Breast epithelium (tissue), 4 donors: ENCODE measurements around the gene MET. TPM values are rescaled to one million over a fixed set of nuclear protein-coding genes. Genes with fewer than 3 reads are reported as not detected.

ENCODE experiments used
- DNase-seq, 2 donors: peaks; one replicate each; pipeline ENCODE4 v3.0.0-alpha.2; 2019; ENCODE audit warnings: low spot score in 2 of 2
- H3K27ac ChIP-seq, 2 donors: fragments of 200-600 bp; sonication (generic) in 1 of 2; one replicate each; pipeline ENCODE4 v1.5.1; 2016 to 2019; ENCODE audit warnings: mild to moderate bottlenecking in 1 of 2
- H3K27me3 ChIP-seq, 2 donors: fragments of 200-600 bp; sonication (generic) in 1 of 2; one replicate each; pipeline versions ENCODE4 v1.5.1 to v1.6.0; 2017 to 2019; ENCODE audit warnings: control low read depth in 1 of 2, mild to moderate bottlenecking in 1 of 2
- H3K36me3 ChIP-seq: fragments of 200-600 bp; one replicate; pipeline ENCODE4 v1.5.1; 2019
- H3K4me1 ChIP-seq, 2 donors: fragments of 200-600 bp; sonication (generic); one replicate each; pipeline ENCODE4 v1.5.1; 2016 to 2019; ENCODE audit warnings: control low read depth in 1 of 2
- H3K4me3 ChIP-seq, 3 donors: fragments of 200-600 bp; sonication (generic); 1 replicate in 2 of 3; 2 replicates in 1 of 3; pipeline ENCODE4 v1.5.1; 2016 to 2019; ENCODE audit warnings: mild to moderate bottlenecking in 3 of 3, moderate library complexity in 2 of 3
- H3K9me3 ChIP-seq, 2 donors: fragments of 200-600 bp; sonication (generic) in 1 of 2; one replicate each; pipeline ENCODE4 v1.5.1; 2016 to 2019; ENCODE audit warnings: control low read depth in 1 of 2
- POLR2A ChIP-seq: fragments of 450-650 bp; IDR thresholded peaks from one replicate; pipeline ENCODE4 v1.6.1; 2016; ENCODE audit warnings: antibody characterized with exemption, mild to moderate bottlenecking, moderate library complexity
- POLR2AphosphoS5 ChIP-seq, 3 donors: sonication (generic); formaldehyde crosslinking; IDR thresholded peaks; one replicate each; pipeline ENCODE4 v1.6.1; 2017; ENCODE audit warnings: antibody characterized with exemption in 3 of 3
- intact Hi-C: fragments of 100-400 bp; cut with DNase I; formaldehyde crosslinking; loops from one replicate; pipeline ENCODE4 v1.15.1; 2023; ENCODE audit warnings: low total_unique reads
- total RNA-seq, 3 donors: library from RNA; depleted of rRNA; stranded (reverse); fragments of >200 nt; gene quantifications; one replicate each; pipeline ENCODE4 v1.1.0, GENCODE V29; 2016
- TF ChIP-seq, protein P1 (sequence below), 3 donors: fragments of 450-650 bp; IDR thresholded peaks; one replicate each; pipeline ENCODE4 v1.5.1; 2016 to 2017; ENCODE audit warnings: antibody characterized with exemption in 3 of 3, mild to moderate bottlenecking in 3 of 3, moderate library complexity in 3 of 3

MET gene
- total RNA-seq, 3 donors from 2014 or later, result 25.8 to 85.6 (median 40.6) TPM

DNA sequence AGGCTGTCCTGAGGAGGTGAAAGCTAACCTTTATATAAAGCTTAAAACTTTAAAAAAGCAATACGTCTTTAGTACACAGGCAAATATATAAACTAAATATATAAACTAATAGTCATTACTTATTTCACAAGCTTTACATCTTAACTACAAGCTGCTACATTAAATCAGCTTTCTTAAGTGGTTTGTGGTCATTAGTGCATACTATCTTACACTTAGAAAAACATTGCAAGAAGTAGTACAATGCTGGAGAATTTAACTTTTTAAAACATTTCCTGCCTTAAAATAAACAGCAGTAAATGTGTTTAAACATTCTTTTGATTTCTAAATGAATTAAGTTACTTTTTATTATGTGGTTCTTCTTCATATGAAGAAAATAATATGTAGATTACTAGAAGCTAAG, 36.3 kb downstream of the MET start:
- Histone ChIP-seq H3K27me3 (no peaks in the 10 kb centered on the region), H3K4me3 (no peak overlapping the region), H3K27ac (peak overlapping the region; percentile 1 to 53), H3K4me1 (peaks cover 0 to 4% of the 10 kb centered on the region in 2 donors), H3K9me3 (no peaks in the 10 kb centered on the region), H3K36me3 (no peaks in the 10 kb centered on the region)
- no peak for DNase-seq
- intact Hi-C loops, result no loop called here
- TF ChIP-seq POLR2A (no peak), POLR2AphosphoS5 (IDR thresholded peaks at IDR 0.05) (no peak)
- TF ChIP-seq, protein P1, sequence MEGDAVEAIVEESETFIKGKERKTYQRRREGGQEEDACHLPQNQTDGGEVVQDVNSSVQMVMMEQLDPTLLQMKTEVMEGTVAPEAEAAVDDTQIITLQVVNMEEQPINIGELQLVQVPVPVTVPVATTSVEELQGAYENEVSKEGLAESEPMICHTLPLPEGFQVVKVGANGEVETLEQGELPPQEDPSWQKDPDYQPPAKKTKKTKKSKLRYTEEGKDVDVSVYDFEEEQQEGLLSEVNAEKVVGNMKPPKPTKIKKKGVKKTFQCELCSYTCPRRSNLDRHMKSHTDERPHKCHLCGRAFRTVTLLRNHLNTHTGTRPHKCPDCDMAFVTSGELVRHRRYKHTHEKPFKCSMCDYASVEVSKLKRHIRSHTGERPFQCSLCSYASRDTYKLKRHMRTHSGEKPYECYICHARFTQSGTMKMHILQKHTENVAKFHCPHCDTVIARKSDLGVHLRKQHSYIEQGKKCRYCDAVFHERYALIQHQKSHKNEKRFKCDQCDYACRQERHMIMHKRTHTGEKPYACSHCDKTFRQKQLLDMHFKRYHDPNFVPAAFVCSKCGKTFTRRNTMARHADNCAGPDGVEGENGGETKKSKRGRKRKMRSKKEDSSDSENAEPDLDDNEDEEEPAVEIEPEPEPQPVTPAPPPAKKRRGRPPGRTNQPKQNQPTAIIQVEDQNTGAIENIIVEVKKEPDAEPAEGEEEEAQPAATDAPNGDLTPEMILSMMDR (IDR thresholded peaks at IDR 0.05), result no peak

DNA sequence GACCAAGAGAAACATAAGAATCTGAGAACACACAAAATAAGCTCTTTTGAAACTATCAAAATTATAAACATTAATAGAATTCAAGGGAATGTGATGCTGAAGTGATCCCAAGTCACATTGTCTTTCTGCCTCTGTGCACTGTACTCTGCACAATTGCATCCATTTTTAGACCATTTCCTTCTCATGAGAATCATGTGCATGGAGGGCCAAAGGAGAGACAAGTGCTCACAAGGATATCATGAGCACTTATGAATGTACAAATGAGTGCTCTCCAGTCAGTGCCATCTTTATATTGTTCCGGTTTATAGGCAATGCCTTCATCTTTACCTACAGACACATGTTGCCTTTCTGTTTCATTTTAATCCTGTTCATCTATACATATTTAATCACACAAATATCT, 36.9 kb downstream of the MET start:
- no peak for DNase-seq
- Histone ChIP-seq H3K9me3 (no peaks in the 10 kb centered on the region), H3K27me3 (no peaks in the 10 kb centered on the region), H3K4me1 (peaks cover 0 to 4% of the 10 kb centered on the region in 2 donors), H3K4me3 (no peak overlapping the region), H3K27ac (peak overlapping the region; percentile 1 to 53), H3K36me3 (no peaks in the 10 kb centered on the region)
- TF ChIP-seq POLR2A, result no peak
- TF ChIP-seq, protein P1 (IDR thresholded peaks at IDR 0.05), result no peak
- TF ChIP-seq POLR2AphosphoS5 (IDR thresholded peaks at IDR 0.05), result no peak
- intact Hi-C loops, result no loop called here

DNA sequence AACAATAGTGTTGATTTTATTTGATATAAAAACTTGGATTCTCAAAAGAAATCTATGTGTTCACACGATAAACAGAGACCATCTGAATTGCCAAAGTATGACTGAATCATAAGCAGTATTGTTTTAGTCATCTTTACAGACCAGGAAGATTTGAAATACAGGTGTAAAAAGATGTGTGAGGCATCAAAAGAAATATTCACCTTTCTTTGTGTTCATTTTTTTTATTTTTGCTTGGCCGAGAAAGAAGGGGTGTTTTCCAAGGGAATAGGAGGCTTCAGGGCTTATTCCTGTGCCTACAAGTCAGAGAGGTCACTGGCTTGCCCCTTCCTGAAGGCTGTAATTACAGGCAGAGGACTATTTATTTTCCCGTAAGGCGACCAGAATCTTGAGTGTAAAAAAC, 37.3 kb downstream of the MET start:
- peaks cover 0 to 4% of the 10 kb centered on the region in 2 donors for H3K4me1 ChIP-seq
- TF ChIP-seq, protein P1 (IDR thresholded peaks at IDR 0.05), result no peak
- TF ChIP-seq POLR2A (no peak), POLR2AphosphoS5 (IDR thresholded peaks at IDR 0.05) (no peak)
- no peaks in the 10 kb centered on the region for H3K27me3 ChIP-seq
- H3K36me3 ChIP-seq, result no peaks in the 10 kb centered on the region
- no peaks in the 10 kb centered on the region for H3K9me3 ChIP-seq
- H3K4me3 ChIP-seq, result no peak overlapping the region
- intact Hi-C loops, result no loop called here
- H3K27ac ChIP-seq, result peak overlapping the region; percentile 36 to 53
- DNase-seq, result no peak

DNA sequence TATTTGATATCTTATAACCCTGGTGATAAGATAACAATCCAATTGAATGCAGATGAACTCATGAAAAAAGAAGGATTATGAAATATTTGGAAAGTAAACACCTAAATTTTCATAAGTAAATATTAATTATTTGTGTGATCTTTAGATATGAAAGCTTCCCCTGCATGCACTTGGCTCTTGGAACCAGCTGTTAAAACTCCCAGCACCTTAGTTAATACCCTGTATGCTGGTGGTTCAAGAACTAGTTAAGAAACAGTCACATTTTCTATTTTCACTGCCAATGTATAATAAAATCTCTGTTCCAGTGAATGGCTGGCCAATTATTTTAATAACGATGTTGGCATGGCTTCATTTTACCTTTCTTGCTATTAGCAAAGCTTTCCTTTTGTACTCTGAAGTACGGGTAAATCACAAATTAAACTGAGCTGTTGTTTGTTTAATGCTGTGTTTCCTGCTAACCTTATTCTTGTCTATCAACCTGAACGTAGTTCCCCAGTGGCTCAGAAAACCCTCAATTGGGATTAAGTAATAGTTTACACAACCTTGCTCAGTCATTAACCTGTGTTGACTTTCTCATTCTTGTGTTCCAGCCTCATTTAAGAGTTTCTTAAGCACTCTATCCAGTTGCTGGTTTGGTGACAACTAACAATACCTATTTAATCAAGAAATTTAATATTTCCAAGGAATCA, 38.9 kb downstream of the MET start:
- intact Hi-C loops, result no loop called here
- DNase-seq, result no peak
- no peaks in the 10 kb centered on the region for H3K36me3 ChIP-seq
- peak overlapping the region; percentile 52 to 70 for H3K27ac ChIP-seq
- TF ChIP-seq POLR2A (no peak), POLR2AphosphoS5 (IDR thresholded peaks at IDR 0.05) (no peak)
- TF ChIP-seq, protein P1 (IDR thresholded peaks at IDR 0.05), result no peak
- peaks cover 0 to 4% of the 10 kb centered on the region in 2 donors for H3K4me1 ChIP-seq
- H3K9me3 ChIP-seq, result no peaks in the 10 kb centered on the region
- H3K27me3 ChIP-seq, result no peaks in the 10 kb centered on the region
- no peak overlapping the region for H3K4me3 ChIP-seq

DNA sequence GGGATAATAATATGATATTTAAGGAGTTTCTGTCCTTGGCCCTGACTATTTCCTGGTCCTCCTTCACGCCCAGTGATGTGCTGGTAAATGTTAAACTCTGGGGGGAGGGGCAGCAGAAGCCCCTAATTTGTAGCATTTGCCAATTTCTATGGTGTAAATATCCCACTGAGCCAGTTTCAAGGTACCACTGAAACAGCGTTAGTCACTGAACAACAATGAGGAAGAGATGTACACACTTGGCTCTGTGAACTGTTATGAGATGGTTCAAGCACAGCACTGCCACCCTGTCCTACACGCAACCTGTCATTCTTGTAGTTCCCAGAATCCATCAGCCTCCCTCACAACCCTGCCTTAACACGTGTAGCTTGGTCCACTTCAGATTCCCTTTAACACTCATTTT, 39.8 kb downstream of the MET start:
- Histone ChIP-seq H3K4me1 (peaks cover 0 to 4% of the 10 kb centered on the region in 2 donors), H3K27me3 (no peaks in the 10 kb centered on the region), H3K9me3 (no peaks in the 10 kb centered on the region), H3K36me3 (no peaks in the 10 kb centered on the region), H3K27ac (peak overlapping the region in 1 of 2 donors; percentile 70), H3K4me3 (no peak overlapping the region)
- TF ChIP-seq POLR2AphosphoS5 (IDR thresholded peaks at IDR 0.05), result no peak
- intact Hi-C loops, result no loop called here
- no peak for DNase-seq
